MG63 (cell line): Measurements from ENCODE around the gene GPR84. TPM values are rescaled to one million over a fixed set of nuclear protein-coding genes. Genes with fewer than 3 reads are reported as not detected.
A peak's percentile ranks its signal among the peaks of the same experiment; 100 is the strongest.

Experiments used
- DNase-seq: peaks from one replicate; pipeline ENCODE4 v3.0.0-alpha.2; 2020
- H3K27me3 ChIP-seq: fragments of 250-450 bp; sonication (Bioruptor Pico); 2 replicates; pipeline ENCODE4 v1.5.1; 2020; ENCODE audit warnings: mild to moderate bottlenecking, moderate library complexity
- H3K36me3 ChIP-seq: fragments of 250-450 bp; sonication (Bioruptor Pico); 2 replicates; pipeline ENCODE4 v1.5.1; 2020; ENCODE audit warnings: mild to moderate bottlenecking, moderate library complexity
- H3K4me3 ChIP-seq: fragments of 250-450 bp; sonication (Bioruptor Pico); 2 replicates; pipeline ENCODE4 v1.5.1; 2020; ENCODE audit warnings: mild to moderate bottlenecking, moderate library complexity
- H3K9me3 ChIP-seq: fragments of 250-450 bp; sonication (Bioruptor Pico); 2 replicates; pipeline ENCODE4 v1.5.1; 2020; ENCODE audit warnings: mild to moderate bottlenecking, moderate library complexity
- total RNA-seq: library from RNA; depleted of rRNA; stranded (reverse); fragments of >200 nt; shearing (Covaris generic); gene quantifications from 2 replicates; pipeline ENCODE4 v1.2.3, GENCODE V29; 2014; ENCODE audit warnings: low replicate concordance

GPR84 gene
- total RNA-seq, 1 experiment from 2014 or later = not detected

DNA sequence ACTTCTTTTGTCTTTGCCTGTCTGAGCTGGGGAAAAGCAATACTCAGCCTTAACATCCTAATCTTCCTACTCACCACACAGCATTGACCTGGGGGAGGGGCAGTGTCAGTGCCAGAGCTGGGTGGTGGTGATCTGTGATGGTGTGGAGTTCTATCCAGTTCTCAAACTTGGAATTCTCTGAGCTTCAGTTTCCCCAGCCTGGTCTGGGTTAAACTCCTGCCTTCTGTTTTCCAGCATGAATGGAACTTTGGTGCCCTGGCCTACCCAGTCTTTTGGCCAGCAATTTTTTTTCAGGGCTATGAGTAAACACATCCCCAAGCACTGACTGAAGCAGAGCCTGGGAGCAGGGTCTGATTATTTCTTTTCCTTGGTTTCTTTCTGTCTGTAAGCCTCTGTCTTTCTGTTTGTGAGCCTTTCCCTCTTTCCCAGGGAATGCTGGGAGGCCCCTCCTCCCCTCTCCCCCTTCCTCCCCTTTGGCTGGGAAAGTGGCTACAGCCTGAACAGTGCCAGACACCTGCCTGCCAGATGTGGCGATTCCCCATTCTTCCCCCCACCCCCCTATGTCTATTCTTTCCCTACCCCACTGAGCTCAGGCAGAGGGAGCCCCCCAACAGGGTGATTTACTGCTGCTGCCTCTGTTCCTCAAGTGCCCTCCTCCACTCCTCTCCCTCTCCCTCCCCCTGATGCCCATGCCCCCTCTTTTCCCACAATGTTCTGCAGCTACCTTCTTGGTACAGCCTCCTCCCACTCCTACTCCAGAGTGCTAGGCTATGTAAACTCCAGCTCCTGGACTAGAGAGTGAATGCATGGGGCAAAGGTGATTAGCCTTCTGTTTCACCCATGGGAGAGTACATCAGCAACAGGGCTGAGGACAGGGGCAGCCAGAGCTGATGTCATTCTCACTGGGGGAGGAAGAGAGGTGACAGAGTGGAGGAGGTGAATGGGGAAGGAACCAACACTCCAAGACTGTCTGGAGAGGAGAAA lies 11.1 kb downstream of the GPR84 start:
- Histone ChIP-seq H3K27me3 (no peaks in the 10 kb centered on the region), H3K4me3 (no peak overlapping the region), H3K36me3 (peaks cover 47% of the 10 kb centered on the region), H3K9me3 (no peaks in the 10 kb centered on the region)
- no peak for DNase-seq

DNA sequence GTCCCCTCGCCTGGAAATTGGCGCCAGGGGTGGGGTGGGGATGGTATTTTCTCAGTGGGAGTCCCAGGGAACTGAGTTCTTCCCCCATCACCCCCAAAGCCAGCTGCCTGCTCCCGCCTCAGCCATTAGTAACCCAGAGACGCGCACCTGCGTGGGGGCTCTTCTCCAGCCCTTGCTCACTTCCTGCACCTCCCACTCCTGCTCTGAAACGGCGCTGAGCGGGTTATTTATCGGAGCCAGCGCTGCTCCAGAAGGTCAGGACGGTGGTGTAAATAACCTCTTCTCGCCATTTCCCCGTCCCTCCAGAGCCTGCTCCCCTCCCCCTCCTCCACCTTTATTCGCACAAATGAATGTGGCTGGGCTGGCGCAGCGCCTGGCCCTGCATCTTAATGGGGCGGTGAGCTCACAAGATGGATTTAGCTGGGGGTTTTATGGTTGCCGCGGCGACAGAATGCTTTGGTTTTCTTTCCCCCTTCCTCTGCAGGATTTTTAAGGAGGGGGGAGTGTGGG lies 12.2 kb downstream of the GPR84 start:
- DNase-seq = no peak
- Histone ChIP-seq H3K4me3 (no peak overlapping the region), H3K27me3 (no peaks in the 10 kb centered on the region), H3K9me3 (no peaks in the 10 kb centered on the region), H3K36me3 (peaks cover 58% of the 10 kb centered on the region)

DNA sequence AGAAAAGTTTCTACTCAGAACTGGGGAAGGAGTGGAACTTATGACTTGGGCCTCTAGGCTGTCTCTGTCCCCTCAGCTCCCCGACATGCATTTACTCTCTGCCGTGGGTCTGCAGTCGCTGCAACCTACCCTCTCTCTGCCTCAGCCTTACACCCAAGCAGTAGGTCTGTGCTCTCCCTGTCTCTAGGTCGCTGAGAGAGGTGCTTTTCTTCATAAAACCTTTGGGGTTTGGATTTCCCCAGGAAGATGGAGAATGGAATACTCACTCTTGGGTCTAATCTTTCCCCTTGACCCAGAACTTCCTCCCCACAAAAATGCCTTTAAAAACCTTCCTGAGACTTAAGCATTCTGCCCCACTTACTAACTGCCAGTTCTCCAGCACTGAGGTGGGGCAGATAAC lies 12.9 kb downstream of the GPR84 start:
- Histone ChIP-seq H3K9me3 (no peaks in the 10 kb centered on the region), H3K36me3 (peaks cover 66% of the 10 kb centered on the region), H3K27me3 (no peaks in the 10 kb centered on the region), H3K4me3 (no peak overlapping the region)
- no peak for DNase-seq

DNA sequence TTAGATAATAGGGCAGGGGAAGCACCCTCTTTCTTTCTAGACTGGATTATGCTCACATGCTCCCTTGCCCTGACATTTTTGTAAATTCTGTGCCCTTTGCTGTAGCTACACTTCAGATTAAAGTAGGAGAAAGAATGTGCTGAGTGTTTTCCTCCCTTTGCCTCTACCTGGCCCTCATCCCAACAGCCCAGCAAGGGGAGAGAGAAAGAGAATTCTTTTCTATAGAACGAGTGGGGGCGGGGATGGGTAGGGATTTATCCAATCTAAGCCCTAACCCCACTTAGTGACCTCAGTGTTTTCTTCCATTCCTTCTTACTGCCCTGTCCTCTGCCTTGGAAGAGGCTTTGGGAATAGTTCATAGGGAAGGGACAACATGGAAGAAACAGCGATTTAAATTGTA lies 13.5 kb downstream of the GPR84 start:
- Histone ChIP-seq H3K27me3 (no peaks in the 10 kb centered on the region), H3K9me3 (no peaks in the 10 kb centered on the region), H3K36me3 (peaks cover 67% of the 10 kb centered on the region), H3K4me3 (no peak overlapping the region)
- no peak for DNase-seq

DNA sequence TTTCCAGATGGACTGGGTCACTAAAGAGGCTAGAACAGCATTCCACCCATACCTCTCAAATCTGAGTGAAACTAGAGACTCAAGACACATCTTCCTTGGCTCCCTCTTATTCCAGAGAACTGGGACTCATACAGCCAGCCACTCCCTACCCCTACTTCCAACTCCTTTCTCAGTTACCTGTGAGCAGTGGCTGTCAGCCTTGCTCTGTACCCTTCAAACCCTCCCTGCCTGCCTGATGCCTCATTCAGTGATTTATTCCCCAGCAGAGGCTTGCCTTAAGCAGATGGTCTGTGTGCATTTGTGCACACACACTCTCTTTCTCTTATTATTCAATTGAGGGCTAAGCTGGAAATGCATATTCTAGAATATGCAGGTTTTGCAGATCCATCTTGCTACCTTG lies 14.6 kb downstream of the GPR84 start:
- no peak overlapping the region for H3K4me3 ChIP-seq
- H3K9me3 ChIP-seq = no peaks in the 10 kb centered on the region
- peaks cover 76% of the 10 kb centered on the region for H3K36me3 ChIP-seq
- H3K27me3 ChIP-seq = no peaks in the 10 kb centered on the region
- no peak for DNase-seq

DNA sequence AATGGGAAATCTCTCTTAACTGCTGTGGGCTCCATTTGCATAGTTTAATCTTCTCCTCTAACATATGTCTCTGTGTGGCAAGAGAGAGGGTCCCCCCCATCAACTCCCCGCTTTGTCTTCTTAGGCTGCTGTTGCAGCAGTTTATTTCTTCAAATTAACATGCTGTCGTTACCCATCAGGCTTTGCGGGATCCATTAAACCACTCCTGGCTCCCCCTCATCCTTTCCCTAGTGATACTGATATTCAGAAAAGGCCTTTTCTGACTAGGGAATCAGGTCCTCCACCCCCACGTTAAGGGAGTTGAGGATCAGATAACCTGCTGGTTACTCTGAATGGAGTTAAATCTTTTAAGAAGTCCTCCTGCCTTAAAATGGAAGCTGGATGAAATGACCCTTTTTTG lies 15.2 kb downstream of the GPR84 start:
- Histone ChIP-seq H3K36me3 (peaks cover 79% of the 10 kb centered on the region), H3K27me3 (no peaks in the 10 kb centered on the region), H3K9me3 (no peaks in the 10 kb centered on the region), H3K4me3 (no peak overlapping the region)
- no peak for DNase-seq

DNA sequence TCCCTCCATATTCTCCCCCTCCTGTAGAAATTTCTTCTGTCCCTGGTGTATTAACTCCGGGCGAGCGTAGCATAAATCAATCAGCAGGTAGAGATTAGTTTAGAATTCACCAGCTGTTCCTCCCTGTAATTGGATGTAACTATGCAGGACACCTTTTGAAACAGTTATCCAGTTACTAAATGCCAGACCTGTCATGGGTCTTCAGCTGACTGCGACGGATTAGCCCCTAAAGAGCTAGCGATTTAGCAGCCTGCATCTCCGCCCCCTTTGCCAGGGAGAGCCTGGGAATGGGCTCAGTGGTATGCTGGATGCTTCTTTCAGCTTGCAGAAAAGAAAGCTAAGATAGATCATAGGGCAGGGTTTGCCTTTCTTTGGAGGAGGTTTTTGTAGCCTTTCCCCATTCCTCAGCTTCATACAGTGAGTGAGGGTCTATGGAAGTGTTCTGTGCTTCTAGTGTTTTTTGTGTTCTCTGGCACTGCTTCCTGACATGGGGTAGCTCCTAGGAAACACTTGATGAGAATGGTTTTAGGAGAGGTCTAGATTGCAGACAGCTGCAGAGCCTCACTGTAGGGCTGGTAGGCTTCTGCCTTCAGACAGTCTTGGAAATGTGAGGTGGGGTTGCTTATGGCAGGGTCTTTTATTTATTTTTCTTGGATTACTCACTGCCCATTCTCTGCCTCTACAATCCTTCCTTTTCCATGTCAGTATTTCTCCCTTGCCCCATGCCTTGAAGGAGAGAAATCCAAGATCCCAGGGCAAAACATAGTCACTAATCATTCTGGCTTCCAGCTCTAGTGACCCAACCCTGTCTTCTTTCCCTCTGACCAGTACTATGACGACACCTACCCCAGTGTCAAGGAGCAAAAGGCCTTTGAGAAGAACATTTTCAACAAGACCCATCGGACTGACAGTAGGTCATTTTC lies 22.6 kb downstream of the GPR84 start:
- Histone ChIP-seq H3K36me3 (peaks cover 65% of the 10 kb centered on the region), H3K9me3 (no peaks in the 10 kb centered on the region), H3K27me3 (no peaks in the 10 kb centered on the region), H3K4me3 (no peak overlapping the region)
- no peak for DNase-seq

DNA sequence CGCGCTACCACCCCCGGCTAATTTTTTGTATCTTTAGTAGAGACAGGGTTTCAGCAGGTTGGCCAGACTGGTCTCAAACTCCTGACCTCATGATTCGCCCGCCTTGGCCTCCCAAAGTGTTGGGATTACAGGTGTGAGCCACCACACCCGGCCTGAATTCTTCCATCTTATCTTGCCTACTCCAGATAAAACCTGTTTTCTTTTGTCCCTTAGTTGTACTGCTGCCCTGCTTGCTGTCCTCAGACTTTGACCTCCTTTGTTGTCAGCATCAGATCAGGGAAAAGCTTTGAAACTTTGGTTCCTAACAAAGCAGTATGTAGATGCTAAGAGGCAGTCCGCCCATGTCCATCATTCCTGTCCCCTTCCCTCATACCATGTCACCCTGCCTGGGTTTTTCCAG lies 23.4 kb downstream of the GPR84 start:
- Histone ChIP-seq H3K9me3 (no peaks in the 10 kb centered on the region), H3K4me3 (no peak overlapping the region), H3K36me3 (peaks cover 64% of the 10 kb centered on the region), H3K27me3 (no peaks in the 10 kb centered on the region)
- no peak for DNase-seq

DNA sequence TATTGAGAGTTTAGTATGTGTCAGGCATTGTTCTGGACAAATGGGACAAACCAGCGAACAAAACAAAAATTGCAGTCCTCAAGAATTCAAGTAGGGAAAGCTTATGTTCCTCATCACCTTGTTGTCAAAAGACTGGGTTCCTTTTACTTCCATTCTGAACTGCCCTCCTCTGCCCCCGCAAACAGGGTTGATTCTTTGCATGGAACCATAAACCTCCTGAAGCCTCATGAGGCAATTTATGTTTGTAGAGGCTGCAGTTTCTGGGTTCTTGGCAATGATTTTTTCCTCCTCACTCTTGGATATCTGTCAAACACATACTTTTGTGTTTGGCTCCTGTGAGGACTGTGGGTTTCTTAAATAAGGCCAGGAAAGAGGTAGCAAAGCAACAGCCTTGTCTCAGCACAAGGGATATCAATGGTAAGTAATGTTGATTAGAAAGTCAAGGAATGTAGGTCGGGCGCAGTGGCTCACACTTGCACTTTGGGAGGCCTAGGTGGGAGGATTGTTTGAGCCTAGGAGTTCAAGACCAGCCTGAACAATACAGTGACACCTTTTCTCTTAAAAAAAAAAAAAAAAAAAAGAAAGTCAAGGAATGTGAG lies 25.5 kb downstream of the GPR84 start:
- no peak for DNase-seq
- Histone ChIP-seq H3K4me3 (no peak overlapping the region), H3K27me3 (no peaks in the 10 kb centered on the region), H3K36me3 (peaks cover 55% of the 10 kb centered on the region), H3K9me3 (no peaks in the 10 kb centered on the region)

DNA sequence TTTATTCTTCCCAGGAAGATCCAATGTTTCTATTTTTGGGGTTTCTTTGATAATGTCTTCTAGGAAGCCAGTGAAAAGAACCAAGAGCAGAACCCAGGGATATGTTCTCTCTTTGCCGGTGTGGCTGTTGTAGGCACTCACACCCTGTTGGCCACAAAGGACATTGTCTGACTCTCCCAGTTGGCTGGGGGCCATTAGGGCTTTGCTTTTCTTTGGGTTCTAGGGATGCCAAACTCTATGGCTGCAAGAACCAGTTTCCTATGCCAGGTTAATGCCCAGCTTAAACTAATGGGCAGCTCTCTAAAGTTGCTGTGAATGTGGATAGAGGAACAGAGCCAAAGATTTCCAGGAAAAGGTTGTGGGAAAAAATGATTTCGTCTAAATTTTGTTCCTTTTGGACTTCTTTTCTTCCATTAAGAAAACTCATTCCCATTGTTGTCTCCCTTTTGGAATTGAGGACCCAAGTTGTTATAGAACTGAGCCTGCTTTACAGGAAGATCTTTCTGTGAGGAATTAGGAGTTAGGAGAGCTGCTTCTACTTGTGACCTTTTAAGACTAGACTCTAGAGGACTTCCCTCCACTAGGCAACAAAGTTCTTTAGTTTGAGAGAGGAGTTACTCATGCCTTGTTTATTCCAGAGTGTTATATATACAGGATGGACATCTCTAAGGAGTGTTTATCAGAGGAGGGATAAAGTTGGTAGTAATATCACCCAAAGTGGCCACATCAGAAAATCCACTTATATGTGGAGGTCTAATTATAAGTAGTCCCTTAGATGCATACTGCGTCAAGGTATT lies 26.2 kb downstream of the GPR84 start:
- DNase-seq = peak; percentile 58
- Histone ChIP-seq H3K9me3 (no peaks in the 10 kb centered on the region), H3K27me3 (no peaks in the 10 kb centered on the region), H3K4me3 (no peak overlapping the region), H3K36me3 (peaks cover 52% of the 10 kb centered on the region)

DNA sequence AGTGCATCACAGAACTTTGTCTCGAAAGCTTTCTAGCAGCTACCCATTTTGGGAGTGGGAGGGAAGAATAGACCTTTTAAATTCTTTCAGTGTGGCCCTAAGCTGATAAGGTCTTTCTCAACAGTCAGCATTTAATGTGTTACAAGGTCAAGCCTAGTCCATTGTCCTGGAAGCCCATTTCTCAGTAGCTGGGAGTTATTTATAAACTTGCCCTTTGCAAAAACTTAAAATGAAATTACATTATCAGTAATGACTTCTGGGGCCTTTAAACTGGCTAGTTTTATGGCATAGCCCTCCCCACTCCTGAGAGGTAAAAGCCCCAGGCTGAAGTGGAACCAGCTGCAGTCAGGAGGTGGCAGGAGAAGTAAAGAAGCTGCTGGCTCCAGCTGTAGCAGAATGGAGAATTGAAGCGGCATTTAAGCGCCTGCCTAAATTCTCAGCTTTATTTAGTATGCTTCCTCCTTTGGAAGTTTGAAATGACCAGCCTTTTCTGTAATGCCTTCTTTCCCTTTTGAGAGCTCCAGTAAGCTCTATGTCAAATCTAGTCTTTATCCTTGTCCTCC lies 26.9 kb downstream of the GPR84 start:
- Histone ChIP-seq H3K4me3 (no peak overlapping the region), H3K36me3 (peaks cover 49% of the 10 kb centered on the region), H3K9me3 (no peaks in the 10 kb centered on the region), H3K27me3 (no peaks in the 10 kb centered on the region)
- DNase-seq = no peak

DNA sequence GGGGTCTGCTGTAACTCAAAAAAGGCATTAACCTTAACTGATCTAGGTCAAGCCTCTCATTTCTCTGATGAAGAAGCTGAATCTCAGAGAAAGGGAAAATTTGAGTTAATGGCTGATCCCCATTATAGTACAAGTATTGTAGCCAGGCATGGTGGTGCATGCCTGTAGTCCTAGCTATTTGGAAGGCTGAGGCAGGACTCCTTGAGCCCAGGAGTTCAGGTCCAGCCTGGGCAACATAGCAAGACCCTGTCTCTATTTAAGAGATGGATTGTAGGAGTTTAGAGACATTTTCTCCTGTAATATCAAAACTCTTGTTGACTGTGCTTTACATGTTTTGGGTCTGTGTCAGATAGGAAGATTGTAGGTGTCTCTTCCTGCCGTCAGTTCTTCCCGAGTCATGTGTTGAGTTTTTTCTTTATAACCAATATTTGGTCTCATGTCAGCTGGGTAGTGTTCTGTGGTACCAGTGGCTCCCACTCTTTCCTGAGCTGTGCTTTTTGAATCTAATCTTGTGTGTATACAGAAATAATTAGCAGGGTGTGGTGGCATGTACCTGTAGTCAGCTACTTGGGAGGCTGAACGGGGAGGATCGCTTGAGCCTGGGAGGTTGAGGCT lies 30.8 kb downstream of the GPR84 start:
- H3K4me3 ChIP-seq = no peak overlapping the region
- no peaks in the 10 kb centered on the region for H3K27me3 ChIP-seq
- no peaks in the 10 kb centered on the region for H3K9me3 ChIP-seq
- peaks cover 53% of the 10 kb centered on the region for H3K36me3 ChIP-seq
- DNase-seq = no peak

DNA sequence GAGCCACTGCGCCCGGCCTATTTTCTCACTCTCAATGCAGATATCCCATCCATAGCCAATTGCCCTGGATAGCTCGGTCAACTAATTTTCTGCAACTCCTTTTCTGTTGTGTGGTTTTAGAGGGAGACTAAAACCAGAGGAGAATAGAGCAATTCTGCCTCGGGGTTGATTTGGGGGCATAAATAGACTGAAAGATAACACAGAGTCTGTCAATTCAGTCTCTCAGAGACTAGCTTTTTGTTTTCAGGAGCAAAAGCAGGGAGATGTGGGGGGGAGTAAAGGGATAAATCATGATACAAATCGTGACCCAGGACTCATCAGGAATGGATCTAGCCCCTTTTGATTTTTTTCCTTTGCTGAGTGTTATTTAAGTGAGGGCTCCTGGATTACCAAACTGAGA lies 32.8 kb downstream of the GPR84 start:
- Histone ChIP-seq H3K27me3 (no peaks in the 10 kb centered on the region), H3K36me3 (peaks cover 60% of the 10 kb centered on the region), H3K4me3 (no peak overlapping the region), H3K9me3 (no peaks in the 10 kb centered on the region)
- no peak for DNase-seq

DNA sequence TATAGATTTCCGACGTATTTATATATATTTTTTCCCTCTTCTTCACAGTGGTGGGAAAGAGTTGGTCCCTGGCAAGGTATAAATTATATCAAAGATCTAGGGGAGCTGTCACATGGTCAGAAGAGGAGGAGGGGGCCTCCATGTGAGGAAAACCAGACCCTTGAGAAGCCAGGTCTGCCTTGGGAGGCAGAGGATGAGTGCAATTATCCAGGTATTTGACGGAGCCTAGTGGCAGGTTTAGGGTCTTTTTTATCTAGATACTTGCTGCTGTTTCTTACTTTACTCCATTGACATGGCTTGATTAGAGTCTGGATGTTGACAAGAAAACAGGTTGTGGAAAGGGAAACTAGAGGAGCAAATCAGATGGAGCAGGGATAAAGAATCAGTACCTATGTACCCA lies 33.8 kb downstream of the GPR84 start:
- Histone ChIP-seq H3K4me3 (no peak overlapping the region), H3K36me3 (peaks cover 57% of the 10 kb centered on the region), H3K9me3 (no peaks in the 10 kb centered on the region), H3K27me3 (no peaks in the 10 kb centered on the region)
- DNase-seq = no peak

DNA sequence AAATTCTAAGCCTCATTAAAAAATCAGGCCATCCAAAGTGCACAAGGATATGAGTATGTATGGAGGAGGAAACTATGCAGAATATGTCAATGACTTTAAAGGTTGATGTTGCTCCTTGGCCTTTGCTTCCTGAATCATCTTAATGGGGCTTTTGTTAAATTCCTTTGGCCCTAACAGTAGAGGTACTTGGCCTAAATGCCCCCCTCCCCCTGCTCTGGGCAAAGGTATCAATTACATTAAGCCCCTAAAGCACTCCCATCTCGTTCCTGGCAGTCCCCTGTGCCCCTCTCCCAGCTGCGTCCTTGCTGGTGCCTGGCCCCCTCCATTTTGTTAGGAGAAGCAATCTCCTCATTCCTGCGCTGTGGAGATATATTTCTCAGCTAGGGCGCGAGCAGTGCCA lies 34.5 kb downstream of the GPR84 start:
- peaks cover 55% of the 10 kb centered on the region for H3K36me3 ChIP-seq
- no peaks in the 10 kb centered on the region for H3K27me3 ChIP-seq
- no peaks in the 10 kb centered on the region for H3K9me3 ChIP-seq
- no peak for DNase-seq
- no peak overlapping the region for H3K4me3 ChIP-seq
